ENCODE data around the gene NFATC1. TPM values are rescaled to one million over a fixed set of nuclear protein-coding genes. Genes with fewer than 3 reads are reported as not detected.
A peak's percentile ranks its signal among the peaks of the same experiment; 100 is the strongest.

The NFATC1 gene
- total RNA-seq (10 to 100 TPM; 50.2 to 51.0 TPM), polyA plus RNA-seq (10 to 100 TPM; 12.7 to 34.9 (median 17.4) TPM), total RNA-seq (34.1 to 136 (median 56.6) reads per million in 6 experiments)

- Mint-ChIP-seq H3K27me3 (peaks cover 0 to 6% (median 0%) of the 10 kb centered on the region in 5 donors), H3K4me3 (peak within 1 kb of the TSS; percentile 75 to 90 (median 86)), H3K9me3 (no peaks in the 10 kb centered on the region), H3K4me1 (peaks cover 16 to 47% (median 27%) of the 10 kb centered on the region in 4 donors), H3K27ac (peak within 1 kb of the TSS in 9 of 10 donors; percentile 25 to 86 (median 72)), H3K36me3 (no peaks in the 10 kb centered on the region)
- POLR2A ChIA-PET, result interaction anchor here (0.7 to 1.8 kb wide), 5 partner anchors 10 to 283 kb away, joined by 3 to 6 read pairs (median 5); no protein-coding TSS in a partner anchor
- peak; percentile 18 to 44 for ATAC-seq
- DNase-seq, result peak; percentile 40 to 79 (median 66)
Observed at GRCh38 chr18:79395761-79396404, at the start of gene NFATC1. NFATC1 (plus strand) TSS chr18:79395930; CDS start chr18:79396225, 295 bp downstream.

- Mint-ChIP-seq H3K4me3 (no peak overlapping the region), H3K9me3 (no peaks in the 10 kb centered on the region), H3K4me1 (no peaks in the 10 kb centered on the region), H3K27ac (no peak overlapping the region), H3K27me3 (no peaks in the 10 kb centered on the region), H3K36me3 (peaks cover 0 to 78% (median 35%) of the 10 kb centered on the region in 3 donors)
- ATAC-seq (no peak), DNase-seq (no peak)
- POLR2A ChIA-PET, result no interaction called here
Observed at GRCh38 chr18:79345981-79346380, 49.7 kb upstream of the NFATC1 start.

GRCh38 chr18:79348066-79348465 is 47.7 kb upstream of the NFATC1 start:
- Mint-ChIP-seq H3K27ac (no peak overlapping the region), H3K27me3 (no peaks in the 10 kb centered on the region), H3K4me3 (no peak overlapping the region), H3K9me3 (no peaks in the 10 kb centered on the region), H3K4me1 (no peaks in the 10 kb centered on the region), H3K36me3 (peaks cover 0 to 91% (median 34%) of the 10 kb centered on the region in 3 donors)
- ATAC-seq, result no peak
- POLR2A ChIA-PET, result no interaction called here
- DNase-seq, result no peak

- H3K27ac Mint-ChIP-seq, result peak overlapping the region in 1 of 10 donors; percentile 58
- no peaks in the 10 kb centered on the region for H3K27me3 Mint-ChIP-seq
- ATAC-seq (no peak), DNase-seq (no peak)
- H3K4me3 Mint-ChIP-seq, result no peak overlapping the region
- H3K4me1 Mint-ChIP-seq, result peaks cover 0 to 2% (median 0%) of the 10 kb centered on the region in 4 donors
- POLR2A ChIA-PET, result no interaction called here
- H3K9me3 Mint-ChIP-seq, result no peaks in the 10 kb centered on the region
- H3K36me3 Mint-ChIP-seq, result peaks cover 0 to 66% (median 11%) of the 10 kb centered on the region in 3 donors
Observed at GRCh38 chr18:79352432-79352831, 43.3 kb upstream of the NFATC1 start.

- Mint-ChIP-seq H3K27ac (peak overlapping the region in 2 of 10 donors; percentile 24 to 57), H3K27me3 (no peaks in the 10 kb centered on the region), H3K9me3 (no peaks in the 10 kb centered on the region), H3K4me3 (no peak overlapping the region), H3K36me3 (peaks cover 0 to 58% (median 6%) of the 10 kb centered on the region in 3 donors), H3K4me1 (peaks cover 0 to 2% (median 0%) of the 10 kb centered on the region in 4 donors)
- ATAC-seq, result no peak
- POLR2A ChIA-PET, result no interaction called here
- no peak for DNase-seq
Observed at GRCh38 chr18:79353267-79353666, 42.5 kb upstream of the NFATC1 start.

- Mint-ChIP-seq H3K27me3 (no peaks in the 10 kb centered on the region), H3K4me1 (peaks cover 0 to 2% (median 0%) of the 10 kb centered on the region in 4 donors), H3K27ac (no peak overlapping the region), H3K4me3 (no peak overlapping the region), H3K36me3 (peaks cover 0 to 54% (median 4%) of the 10 kb centered on the region in 3 donors), H3K9me3 (no peaks in the 10 kb centered on the region)
- POLR2A ChIA-PET, result no interaction called here
- ATAC-seq, result no peak
- no peak for DNase-seq
Observed at GRCh38 chr18:79354350-79354749, 41.4 kb upstream of the NFATC1 start.

GRCh38 chr18:79355433-79356335 is 40.0 kb upstream of the NFATC1 start:
- Mint-ChIP-seq H3K4me3 (peak overlapping the region in 1 of 10 donors; percentile 42), H3K27ac (peak overlapping the region in 6 of 10 donors; percentile 8 to 84 (median 56)), H3K36me3 (peaks cover 0 to 57% (median 8%) of the 10 kb centered on the region in 3 donors), H3K9me3 (no peaks in the 10 kb centered on the region), H3K4me1 (peaks cover 0 to 2% (median 0%) of the 10 kb centered on the region in 4 donors), H3K27me3 (no peaks in the 10 kb centered on the region)
- no peak for DNase-seq
- POLR2A ChIA-PET, result no interaction called here
- ATAC-seq, result no peak

GRCh38 chr18:79356435-79356834 is 39.3 kb upstream of the NFATC1 start:
- Mint-ChIP-seq H3K27ac (peak overlapping the region in 1 of 10 donors; percentile 60), H3K4me1 (peaks cover 0 to 2% (median 0%) of the 10 kb centered on the region in 4 donors), H3K36me3 (peaks cover 0 to 57% (median 12%) of the 10 kb centered on the region in 3 donors), H3K27me3 (no peaks in the 10 kb centered on the region), H3K4me3 (no peak overlapping the region), H3K9me3 (no peaks in the 10 kb centered on the region)
- ATAC-seq (no peak), DNase-seq (no peak)
- POLR2A ChIA-PET, result no interaction called here

- Mint-ChIP-seq H3K27me3 (no peaks in the 10 kb centered on the region), H3K4me3 (no peak overlapping the region), H3K9me3 (no peaks in the 10 kb centered on the region), H3K4me1 (peaks cover 0 to 5% (median 0%) of the 10 kb centered on the region in 4 donors), H3K27ac (no peak overlapping the region), H3K36me3 (peaks cover 10 to 68% (median 35%) of the 10 kb centered on the region in 3 donors)
- POLR2A ChIA-PET, result interaction anchor here (0.6 kb wide), 1 partner anchor 162 kb away, joined by 3 read pairs; no protein-coding TSS in a partner anchor
- no peak for DNase-seq
- ATAC-seq, result no peak
Observed at GRCh38 chr18:79360933-79361332, 34.8 kb upstream of the NFATC1 start.

- H3K36me3 Mint-ChIP-seq, result peaks cover 10 to 68% (median 35%) of the 10 kb centered on the region in 3 donors
- DNase-seq (no peak), ATAC-seq (no peak)
- H3K27me3 Mint-ChIP-seq, result no peaks in the 10 kb centered on the region
- H3K4me1 Mint-ChIP-seq, result peaks cover 0 to 3% (median 0%) of the 10 kb centered on the region in 4 donors
- H3K9me3 Mint-ChIP-seq, result no peaks in the 10 kb centered on the region
- no peak overlapping the region for H3K27ac Mint-ChIP-seq
- POLR2A ChIA-PET, result interaction anchor here (0.6 to 0.7 kb wide), 2 partner anchors 15 to 161 kb away, joined by 3 to 4 read pairs; no protein-coding TSS in a partner anchor
- no peak overlapping the region for H3K4me3 Mint-ChIP-seq
Observed at GRCh38 chr18:79361766-79362522, 33.8 kb upstream of the NFATC1 start.

GRCh38 chr18:79365701-79366100 is 30.0 kb upstream of the NFATC1 start:
- DNase-seq (no peak), ATAC-seq (no peak)
- Mint-ChIP-seq H3K4me3 (no peak overlapping the region), H3K36me3 (peaks cover 10 to 48% (median 29%) of the 10 kb centered on the region in 3 donors), H3K27ac (peak overlapping the region in 4 of 10 donors; percentile 11 to 43 (median 34)), H3K9me3 (no peaks in the 10 kb centered on the region), H3K27me3 (no peaks in the 10 kb centered on the region), H3K4me1 (peaks cover 7 to 26% (median 19%) of the 10 kb centered on the region in 4 donors)
- POLR2A ChIA-PET, result no interaction called here
